Measurements from ENCODE around the gene PTPN23. TPM values are rescaled to one million over a fixed set of nuclear protein-coding genes. Genes with fewer than 3 reads are reported as not detected.
"Not testable (repeated sequence)": the region's sequence is repeated elsewhere in the genome, so short reads cannot be mapped to it uniquely, and the experiment has no call there.

PTPN23 gene
- total RNA-seq, 4 donors from 2014 or later, result 34.3 to 49.6 (median 37.8) TPM

DNA sequence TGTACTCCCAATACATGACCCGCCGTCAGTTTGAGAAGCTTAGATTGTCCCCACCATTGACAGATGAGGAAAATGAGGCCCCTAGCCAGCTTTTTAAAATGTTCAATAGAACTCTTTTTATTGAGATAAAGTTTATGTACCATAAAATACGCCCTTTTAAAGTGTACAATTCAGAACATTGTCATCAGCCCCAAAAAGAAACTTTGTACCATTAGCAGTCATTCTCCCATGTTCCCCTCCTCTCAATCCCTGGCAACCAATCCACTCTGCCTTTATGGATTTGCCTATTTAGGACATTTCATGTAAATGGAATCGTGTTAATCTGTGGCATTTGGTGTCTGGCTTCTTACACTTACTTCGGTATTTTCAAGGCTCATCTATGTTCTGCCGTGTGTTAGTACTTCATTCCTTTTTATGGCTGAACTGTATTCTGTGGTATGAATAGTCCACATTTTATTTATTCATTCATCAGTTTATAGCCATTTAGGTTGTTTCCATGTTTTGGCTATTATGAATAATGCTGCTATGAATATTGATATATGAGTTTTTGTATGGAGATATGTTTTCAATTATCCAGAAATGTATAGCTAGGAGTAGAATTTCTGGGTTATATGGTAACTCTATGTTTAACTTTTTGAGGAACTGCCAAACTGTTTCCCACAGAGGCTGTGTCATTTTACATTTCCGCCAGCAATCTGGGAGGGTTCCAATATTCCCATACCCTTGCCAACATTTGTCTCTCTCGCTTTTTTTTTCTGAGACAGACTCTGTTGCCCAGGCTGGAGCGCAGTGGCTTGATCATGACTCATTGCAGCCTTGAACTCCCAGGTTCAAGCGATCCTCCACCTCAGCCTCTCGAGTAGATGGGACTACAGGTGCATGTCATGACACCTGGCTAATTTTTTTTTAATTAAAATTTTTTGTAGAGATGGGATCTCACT, 15.3 kb upstream of the PTPN23 start:
- WGBS, 2 donors, result 32 to 37% methylated on average over 11 of the region's 11 CpGs
- no peak for DNase-seq (ENCODE audit: low spot score in 2 of 2)
- no peak overlapping the region for H3K4me3 ChIP-seq (ENCODE audit: low read depth, poor library complexity, severe bottlenecking)
- TF ChIP-seq, protein P1, sequence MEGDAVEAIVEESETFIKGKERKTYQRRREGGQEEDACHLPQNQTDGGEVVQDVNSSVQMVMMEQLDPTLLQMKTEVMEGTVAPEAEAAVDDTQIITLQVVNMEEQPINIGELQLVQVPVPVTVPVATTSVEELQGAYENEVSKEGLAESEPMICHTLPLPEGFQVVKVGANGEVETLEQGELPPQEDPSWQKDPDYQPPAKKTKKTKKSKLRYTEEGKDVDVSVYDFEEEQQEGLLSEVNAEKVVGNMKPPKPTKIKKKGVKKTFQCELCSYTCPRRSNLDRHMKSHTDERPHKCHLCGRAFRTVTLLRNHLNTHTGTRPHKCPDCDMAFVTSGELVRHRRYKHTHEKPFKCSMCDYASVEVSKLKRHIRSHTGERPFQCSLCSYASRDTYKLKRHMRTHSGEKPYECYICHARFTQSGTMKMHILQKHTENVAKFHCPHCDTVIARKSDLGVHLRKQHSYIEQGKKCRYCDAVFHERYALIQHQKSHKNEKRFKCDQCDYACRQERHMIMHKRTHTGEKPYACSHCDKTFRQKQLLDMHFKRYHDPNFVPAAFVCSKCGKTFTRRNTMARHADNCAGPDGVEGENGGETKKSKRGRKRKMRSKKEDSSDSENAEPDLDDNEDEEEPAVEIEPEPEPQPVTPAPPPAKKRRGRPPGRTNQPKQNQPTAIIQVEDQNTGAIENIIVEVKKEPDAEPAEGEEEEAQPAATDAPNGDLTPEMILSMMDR (IDR thresholded peaks at IDR 0.05), result no peak
- no peak for TF ChIP-seq POLR2A (IDR thresholded peaks at IDR 0.05)
- intact Hi-C loops (cut with DNase I; ENCODE audit: low total_unique reads), result no loop called here

GRCh38 chr3:47366833-47367232, 14.0 kb upstream of the PTPN23 start:
- 96 to 100% methylated on average over 2 of the region's 2 CpGs for WGBS, 2 donors
- H3K4me3 ChIP-seq (ENCODE audit: low read depth, poor library complexity, severe bottlenecking), result no peak overlapping the region
- no peak for TF ChIP-seq POLR2A (IDR thresholded peaks at IDR 0.05)
- TF ChIP-seq, protein P1 (IDR thresholded peaks at IDR 0.05), result no peak
- intact Hi-C loops (cut with DNase I; ENCODE audit: low total_unique reads), result no loop called here
- no peak for DNase-seq (ENCODE audit: low spot score in 2 of 2)

- 85 to 95% methylated on average over 7 of the region's 7 CpGs for WGBS, 2 donors
- intact Hi-C loops (cut with DNase I; ENCODE audit: low total_unique reads), result no loop called here
- no peak for DNase-seq (ENCODE audit: low spot score in 2 of 2)
- TF ChIP-seq, protein P1 (IDR thresholded peaks at IDR 0.05), result no peak
- no peak for TF ChIP-seq POLR2A (IDR thresholded peaks at IDR 0.05)
- no peak overlapping the region for H3K4me3 ChIP-seq (ENCODE audit: low read depth, poor library complexity, severe bottlenecking)
These were observed 13.2 kb upstream of the PTPN23 start for GRCh38 chr3:47367631-47368030.

DNA sequence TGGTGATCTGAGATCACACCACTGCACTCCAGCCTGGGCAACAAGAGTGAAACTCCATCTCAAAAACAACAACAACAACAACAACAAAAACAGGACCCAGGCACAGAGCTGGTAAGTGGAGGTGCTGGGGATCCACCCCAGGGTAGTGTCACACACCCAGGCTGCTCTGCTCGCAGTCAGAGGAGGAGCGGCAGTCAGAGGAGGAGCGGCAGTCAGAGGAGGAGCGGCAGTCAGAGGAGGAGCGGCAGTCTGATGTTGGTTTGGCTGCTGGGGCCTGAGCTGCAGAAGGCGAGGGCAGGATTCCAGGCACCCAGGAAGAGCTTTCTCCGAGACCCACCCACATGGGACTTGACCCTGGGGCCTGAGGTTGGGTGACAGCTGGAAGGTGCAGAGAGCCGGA, 10.8 kb upstream of the PTPN23 start:
- DNase-seq (ENCODE audit: low spot score in 2 of 2); H3K4me3 ChIP-seq (ENCODE audit: low read depth, poor library complexity, severe bottlenecking); intact Hi-C loops (cut with DNase I; ENCODE audit: low total_unique reads): not testable (repeated sequence)
- WGBS, 2 donors, result 79 to 92% methylated on average over 8 of the region's 8 CpGs

- 38 to 50% methylated on average over 9 to 13 of the region's 13 CpGs for WGBS, 2 donors
- intact Hi-C loops (cut with DNase I; ENCODE audit: low total_unique reads), result no loop called here
- DNase-seq (ENCODE audit: low spot score in 2 of 2), result no peak
- TF ChIP-seq POLR2A (IDR thresholded peaks at IDR 0.05), result no peak
- TF ChIP-seq, protein P1 (IDR thresholded peaks at IDR 0.05), result no peak
- H3K4me3 ChIP-seq (ENCODE audit: low read depth, poor library complexity, severe bottlenecking), result no peak overlapping the region
These were observed 9.7 kb upstream of the PTPN23 start for GRCh38 chr3:47370887-47371697.

DNA sequence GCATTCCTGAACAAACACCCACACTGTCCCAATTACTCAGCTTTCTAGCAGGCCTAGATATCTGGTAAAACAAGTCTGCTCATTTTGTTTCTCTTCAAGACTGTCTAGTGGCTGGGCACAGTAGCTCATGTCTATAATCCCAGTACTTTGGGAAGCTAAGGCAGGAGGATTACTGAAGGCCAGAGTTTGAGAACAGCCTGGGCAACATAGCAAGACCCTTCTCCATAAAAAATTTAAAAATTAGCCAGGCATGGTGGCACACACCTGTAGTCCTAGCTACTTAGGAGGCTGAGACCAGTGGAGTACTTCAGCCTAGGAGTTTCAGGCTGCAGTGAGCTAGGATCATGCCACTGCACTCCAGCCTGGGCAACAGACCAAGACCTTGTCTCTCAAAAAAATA, 6.2 kb upstream of the PTPN23 start:
- no peak overlapping the region for H3K4me3 ChIP-seq (ENCODE audit: low read depth, poor library complexity, severe bottlenecking)
- intact Hi-C loops (cut with DNase I; ENCODE audit: low total_unique reads), result no loop called here
- TF ChIP-seq POLR2A (IDR thresholded peaks at IDR 0.05), result no peak
- TF ChIP-seq, protein P1 (IDR thresholded peaks at IDR 0.05), result no peak
- DNase-seq (ENCODE audit: low spot score in 2 of 2), result no peak

Measured in lower leg skin (tissue), 4 donors.